Nephron progenitor cell (in vitro differentiated cells): Measurements from ENCODE around the gene TPSAB1.
"Not testable (repeated sequence)": the region's sequence is repeated elsewhere in the genome, so short reads cannot be mapped to it uniquely, and the experiment has no call there.

Source experiments
- DNase-seq: peaks from one replicate; pipeline ENCODE4 v3.0.0; 2021
- H3K27ac Mint-ChIP-seq: 2 replicates; pipeline ENCODE4 v1.8.0; 2021; ENCODE audit warnings: mild to moderate bottlenecking, moderate library complexity, mixed read lengths
- H3K27me3 Mint-ChIP-seq: 2 replicates; pipeline ENCODE4 v1.8.0; 2021; ENCODE audit warnings: mild to moderate bottlenecking, low read depth, mixed read lengths; ENCODE audit not compliant: poor library complexity
- H3K36me3 Mint-ChIP-seq: 2 replicates; pipeline ENCODE4 v1.8.0; 2021; ENCODE audit warnings: low read depth, mixed read lengths
- H3K4me1 Mint-ChIP-seq: 2 replicates; pipeline ENCODE4 v1.8.0; 2021; ENCODE audit warnings: mixed read lengths
- H3K4me3 Mint-ChIP-seq: 2 replicates; pipeline ENCODE4 v1.8.0; 2021; ENCODE audit warnings: mild to moderate bottlenecking, moderate library complexity, mixed read lengths
- H3K9me3 Mint-ChIP-seq: 2 replicates; pipeline ENCODE4 v1.8.0; 2021; ENCODE audit warnings: mild to moderate bottlenecking, moderate library complexity, mixed read lengths
- TF ChIP-seq, protein P1 (sequence below): fragments of 200-600 bp; sonication (generic); IDR thresholded peaks from 2 replicates; pipeline ENCODE4 v1.5.0; 2021; ENCODE audit warnings: antibody characterized with exemption

Gene TPSAB1

DNA sequence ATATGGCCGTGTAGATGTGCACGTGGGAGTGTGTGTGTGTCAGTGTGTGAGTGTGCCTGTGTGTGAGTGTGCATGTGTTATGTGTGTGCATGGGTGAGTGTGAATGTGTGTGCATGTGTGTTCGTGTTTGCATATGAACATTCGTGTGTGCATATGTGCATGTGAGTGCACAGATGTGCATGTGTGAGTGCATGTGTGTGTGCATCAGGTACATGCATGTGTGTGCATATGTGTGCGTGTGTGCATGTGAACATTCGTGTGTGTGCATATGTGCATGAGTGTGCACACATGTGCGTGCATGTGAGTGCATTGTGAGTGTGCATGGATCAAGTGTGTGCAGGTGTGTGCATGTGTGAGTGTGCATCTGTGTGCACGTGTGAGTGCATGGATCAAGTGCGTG is 2.5 kb upstream of the TPSAB1 start:
- H3K36me3 Mint-ChIP-seq = no peaks in the 10 kb centered on the region
- H3K27ac Mint-ChIP-seq = no peak overlapping the region
- peaks cover 6% of the 10 kb centered on the region for H3K4me1 Mint-ChIP-seq
- H3K27me3 Mint-ChIP-seq = peaks cover 11% of the 10 kb centered on the region
- H3K9me3 Mint-ChIP-seq = peaks cover 7% of the 10 kb centered on the region
- DNase-seq = no peak
- H3K4me3 Mint-ChIP-seq = no peak overlapping the region
- TF ChIP-seq, protein P1, sequence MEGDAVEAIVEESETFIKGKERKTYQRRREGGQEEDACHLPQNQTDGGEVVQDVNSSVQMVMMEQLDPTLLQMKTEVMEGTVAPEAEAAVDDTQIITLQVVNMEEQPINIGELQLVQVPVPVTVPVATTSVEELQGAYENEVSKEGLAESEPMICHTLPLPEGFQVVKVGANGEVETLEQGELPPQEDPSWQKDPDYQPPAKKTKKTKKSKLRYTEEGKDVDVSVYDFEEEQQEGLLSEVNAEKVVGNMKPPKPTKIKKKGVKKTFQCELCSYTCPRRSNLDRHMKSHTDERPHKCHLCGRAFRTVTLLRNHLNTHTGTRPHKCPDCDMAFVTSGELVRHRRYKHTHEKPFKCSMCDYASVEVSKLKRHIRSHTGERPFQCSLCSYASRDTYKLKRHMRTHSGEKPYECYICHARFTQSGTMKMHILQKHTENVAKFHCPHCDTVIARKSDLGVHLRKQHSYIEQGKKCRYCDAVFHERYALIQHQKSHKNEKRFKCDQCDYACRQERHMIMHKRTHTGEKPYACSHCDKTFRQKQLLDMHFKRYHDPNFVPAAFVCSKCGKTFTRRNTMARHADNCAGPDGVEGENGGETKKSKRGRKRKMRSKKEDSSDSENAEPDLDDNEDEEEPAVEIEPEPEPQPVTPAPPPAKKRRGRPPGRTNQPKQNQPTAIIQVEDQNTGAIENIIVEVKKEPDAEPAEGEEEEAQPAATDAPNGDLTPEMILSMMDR = no peak

DNA sequence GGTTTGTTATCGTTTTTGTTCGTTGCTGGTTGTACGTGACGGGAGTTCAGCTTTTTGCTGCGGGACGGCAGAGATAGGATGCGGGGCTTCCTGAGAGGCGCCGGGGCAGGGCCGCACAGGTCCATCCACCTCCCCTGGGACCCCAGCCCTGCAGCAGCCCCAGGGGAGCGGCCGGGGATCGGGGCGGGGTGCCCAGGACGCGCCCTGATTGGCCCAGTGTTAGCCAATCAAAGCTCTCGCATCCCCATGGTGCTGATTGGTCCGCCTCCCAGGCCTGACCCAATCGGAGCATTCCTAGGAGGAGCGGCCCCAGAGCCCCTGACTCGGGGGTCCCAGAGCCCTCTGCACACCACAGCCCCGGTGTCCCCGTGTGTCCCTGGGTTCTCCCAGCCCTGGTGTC is 1.6 kb upstream of the TPSAB1 start:
- peaks cover 14% of the 10 kb centered on the region for H3K4me1 Mint-ChIP-seq
- H3K27ac Mint-ChIP-seq = peak overlapping the region; percentile 12
- H3K36me3 Mint-ChIP-seq, H3K9me3 Mint-ChIP-seq, H3K4me3 Mint-ChIP-seq, DNase-seq: not testable (repeated sequence)
- H3K27me3 Mint-ChIP-seq = peaks cover 11% of the 10 kb centered on the region

DNA sequence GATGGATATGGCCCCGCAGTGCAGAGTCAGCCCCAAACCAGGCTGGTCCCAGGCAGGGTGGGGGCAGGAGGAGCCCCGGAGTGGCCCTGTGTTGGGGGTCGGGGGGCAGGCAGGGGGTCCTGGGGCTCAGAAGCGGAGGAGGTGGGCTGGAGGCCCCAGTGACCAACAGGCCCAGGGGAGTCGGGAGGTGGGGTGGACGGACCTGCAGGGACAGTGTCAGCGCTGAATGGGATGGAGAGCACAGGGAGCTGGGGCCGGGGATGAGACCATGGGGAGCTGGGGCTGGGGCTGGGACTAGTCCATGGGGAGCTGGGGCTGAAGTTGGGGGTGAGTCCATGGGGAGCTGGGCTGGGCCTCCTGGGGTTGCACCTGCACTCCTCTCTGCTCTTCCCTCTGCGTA is 930 bp upstream of the TPSAB1 start:
- H3K9me3 Mint-ChIP-seq, DNase-seq, H3K36me3 Mint-ChIP-seq, H3K4me3 Mint-ChIP-seq, H3K27ac Mint-ChIP-seq: not testable (repeated sequence)
- H3K27me3 Mint-ChIP-seq = peaks cover 11% of the 10 kb centered on the region
- H3K4me1 Mint-ChIP-seq = peaks cover 14% of the 10 kb centered on the region

DNA sequence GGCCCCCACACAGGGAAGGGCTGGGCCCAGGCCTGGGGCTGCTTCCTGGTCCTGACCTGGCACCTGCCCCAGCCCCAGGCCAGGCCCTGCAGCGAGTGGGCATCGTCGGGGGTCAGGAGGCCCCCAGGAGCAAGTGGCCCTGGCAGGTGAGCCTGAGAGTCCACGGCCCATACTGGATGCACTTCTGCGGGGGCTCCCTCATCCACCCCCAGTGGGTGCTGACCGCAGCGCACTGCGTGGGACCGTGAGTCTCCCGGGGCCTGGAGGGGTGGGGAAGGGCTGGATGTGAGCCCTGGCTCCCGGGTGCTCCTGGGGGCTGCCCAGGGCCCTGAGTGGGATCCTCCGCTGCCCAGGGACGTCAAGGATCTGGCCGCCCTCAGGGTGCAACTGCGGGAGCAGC is 576 bp downstream of the TPSAB1 start:
- DNase-seq, H3K9me3 Mint-ChIP-seq, H3K27ac Mint-ChIP-seq, H3K4me3 Mint-ChIP-seq, H3K36me3 Mint-ChIP-seq: not testable (repeated sequence)
- Mint-ChIP-seq H3K4me1 (peaks cover 24% of the 10 kb centered on the region), H3K27me3 (peaks cover 23% of the 10 kb centered on the region)

DNA sequence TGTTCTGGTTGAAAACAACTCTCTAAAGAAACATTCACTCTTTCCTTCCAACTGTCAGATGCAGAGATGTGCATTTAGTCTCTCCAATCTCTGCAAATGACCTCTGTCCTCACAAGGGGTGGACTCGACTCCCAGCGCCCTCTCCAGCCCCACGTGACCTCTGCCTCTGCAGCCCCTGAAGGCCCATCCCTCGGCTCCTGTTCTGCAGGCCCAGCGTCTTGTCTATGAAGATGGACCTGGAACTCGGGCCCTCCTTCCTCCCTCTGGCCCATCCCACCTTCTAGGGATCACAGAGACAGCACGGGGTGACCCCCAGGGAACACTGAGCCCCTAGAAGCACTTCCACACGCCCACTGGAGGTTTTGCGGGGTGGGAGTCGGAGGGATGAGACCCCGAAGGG is 2.9 kb downstream of the TPSAB1 start:
- not testable (repeated sequence) for H3K4me3 Mint-ChIP-seq, H3K9me3 Mint-ChIP-seq, H3K36me3 Mint-ChIP-seq, DNase-seq, H3K27ac Mint-ChIP-seq
- H3K27me3 Mint-ChIP-seq = peaks cover 40% of the 10 kb centered on the region
- H3K4me1 Mint-ChIP-seq = peaks cover 23% of the 10 kb centered on the region

DNA sequence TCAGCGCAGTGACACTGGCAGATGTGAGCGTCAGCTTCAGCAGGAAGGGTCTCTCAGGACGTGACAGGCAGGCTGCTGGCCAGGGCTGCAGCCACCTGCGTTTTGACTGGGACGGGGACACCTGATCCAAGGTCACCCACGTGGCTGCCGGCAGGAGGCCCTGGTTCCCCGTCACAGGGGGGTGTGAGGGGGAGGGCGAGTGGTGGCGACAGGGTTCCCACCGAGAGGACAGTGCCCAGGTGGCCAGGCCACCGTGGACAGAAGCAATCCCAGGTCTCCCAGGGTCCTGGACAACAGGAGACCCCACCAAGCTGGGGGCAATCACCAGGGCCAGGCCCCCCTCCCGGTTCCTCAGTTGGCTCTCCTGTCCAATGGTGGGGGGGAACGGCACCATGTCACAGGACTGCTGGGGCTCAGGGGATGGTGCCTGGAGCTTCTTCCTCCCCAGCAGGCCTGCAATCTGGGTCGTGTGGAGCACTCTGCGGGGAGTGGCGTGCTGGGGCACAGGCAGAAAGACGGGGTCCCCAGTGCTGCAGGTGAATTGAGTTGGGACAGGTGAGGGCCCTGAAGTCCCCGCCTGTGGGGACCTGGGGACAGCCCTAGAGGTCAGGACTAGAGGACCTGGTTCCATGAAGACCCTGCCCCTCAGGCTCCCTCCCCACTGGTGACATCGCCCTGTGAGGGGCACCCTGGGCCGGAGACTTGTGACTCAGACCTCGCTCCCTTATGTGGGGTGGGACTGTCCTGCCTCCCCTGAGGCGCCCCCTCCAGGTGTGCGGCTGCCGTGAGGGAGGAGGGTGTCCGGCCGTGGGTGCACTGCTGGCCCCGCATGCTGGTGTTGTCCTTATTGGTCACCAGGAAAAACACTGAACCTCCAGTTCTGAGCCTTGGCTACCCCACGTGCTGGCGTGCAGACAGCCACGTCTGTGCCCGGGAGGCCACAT is 3.7 kb downstream of the TPSAB1 start:
- H3K36me3 Mint-ChIP-seq, H3K27ac Mint-ChIP-seq, H3K9me3 Mint-ChIP-seq, H3K4me3 Mint-ChIP-seq: not testable (repeated sequence)
- peak; percentile 1 for DNase-seq
- H3K4me1 Mint-ChIP-seq = peaks cover 23% of the 10 kb centered on the region
- H3K27me3 Mint-ChIP-seq = peaks cover 34% of the 10 kb centered on the region

DNA sequence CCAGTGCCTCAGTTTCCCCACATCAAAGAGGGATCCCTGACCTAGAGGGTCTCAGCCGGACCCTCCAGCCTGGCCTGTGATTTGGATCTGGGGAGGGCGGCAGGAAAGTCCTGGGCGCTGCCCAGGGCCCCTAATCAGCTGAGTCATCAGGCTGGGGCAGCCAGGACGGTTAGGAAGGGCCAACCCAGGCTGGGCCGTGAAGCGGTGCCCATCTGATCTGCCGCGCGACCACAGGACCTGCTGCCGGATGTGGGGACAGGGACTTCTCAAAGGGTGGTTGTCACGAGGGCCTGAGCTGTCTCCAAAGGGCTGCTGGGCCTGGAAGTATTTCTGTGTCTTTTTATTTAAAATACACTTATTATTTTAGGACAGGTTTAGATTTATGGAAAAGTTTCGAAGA is 4.4 kb downstream of the TPSAB1 start:
- TF ChIP-seq, protein P1 = no peak
- peaks cover 4% of the 10 kb centered on the region for H3K9me3 Mint-ChIP-seq
- peaks cover 23% of the 10 kb centered on the region for H3K4me1 Mint-ChIP-seq
- no peak overlapping the region for H3K27ac Mint-ChIP-seq
- no peak for DNase-seq
- H3K36me3 Mint-ChIP-seq = no peaks in the 10 kb centered on the region
- H3K27me3 Mint-ChIP-seq = peaks cover 34% of the 10 kb centered on the region
- no peak overlapping the region for H3K4me3 Mint-ChIP-seq

DNA sequence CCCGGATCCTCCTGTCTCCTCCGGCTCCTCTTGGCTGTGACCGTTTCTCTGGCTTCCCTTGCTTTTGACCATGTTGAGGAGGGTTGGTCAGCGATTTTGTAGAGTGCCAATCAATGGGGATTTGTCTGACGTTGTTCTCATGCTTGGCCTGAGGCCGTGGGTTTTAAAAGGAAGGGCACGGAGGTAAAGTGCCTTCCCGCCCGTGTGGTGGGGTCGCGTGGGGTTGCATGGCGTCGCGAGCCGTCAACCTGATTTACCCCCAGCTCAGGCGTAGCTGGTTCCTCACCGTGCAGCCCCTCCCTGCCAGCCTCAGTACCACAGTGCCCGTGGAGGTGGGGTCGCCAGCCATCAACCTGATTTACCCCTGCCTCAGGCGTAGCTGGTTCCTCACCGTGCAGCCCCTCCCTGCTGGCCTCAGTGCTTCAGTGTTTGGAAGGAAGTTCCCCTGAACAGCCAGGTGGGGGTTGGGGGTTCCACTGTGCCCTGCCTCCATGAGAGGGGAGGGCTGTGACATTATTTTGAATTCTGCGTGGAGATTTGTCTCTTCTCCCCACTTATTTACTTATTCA is 5.0 kb downstream of the TPSAB1 start:
- Mint-ChIP-seq H3K4me3 (no peak overlapping the region), H3K4me1 (peaks cover 23% of the 10 kb centered on the region), H3K36me3 (no peaks in the 10 kb centered on the region), H3K27ac (peak overlapping the region; percentile 93), H3K27me3 (peaks cover 39% of the 10 kb centered on the region), H3K9me3 (peaks cover 4% of the 10 kb centered on the region)
- TF ChIP-seq, protein P1 = no peak
- DNase-seq = no peak

DNA sequence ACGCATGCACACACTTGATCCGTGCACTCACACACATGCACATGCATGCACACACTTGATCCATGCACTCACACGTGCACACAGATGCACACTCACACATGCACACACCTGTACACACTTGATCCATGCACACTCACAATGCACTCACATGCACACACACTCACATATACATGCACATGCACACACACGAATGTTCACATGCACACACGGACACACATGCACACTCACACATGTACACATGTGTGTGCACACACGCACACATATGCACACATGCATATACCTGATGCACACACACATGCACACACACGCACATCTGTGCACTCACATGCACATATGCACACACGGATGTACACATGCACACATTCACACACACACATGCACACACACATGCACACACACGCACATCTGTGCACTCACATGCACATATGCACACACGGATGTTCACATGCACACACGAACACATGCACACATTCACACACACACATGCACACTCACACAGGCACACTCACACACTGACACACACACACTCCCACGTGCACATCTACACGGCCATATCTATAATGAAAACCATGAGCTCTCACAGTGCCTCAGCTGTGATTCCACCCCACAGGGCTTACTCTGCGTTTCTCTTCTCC is 7.5 kb downstream of the TPSAB1 start:
- not testable (repeated sequence) for H3K36me3 Mint-ChIP-seq, H3K27ac Mint-ChIP-seq, H3K4me3 Mint-ChIP-seq, H3K9me3 Mint-ChIP-seq, DNase-seq
- Mint-ChIP-seq H3K27me3 (peaks cover 43% of the 10 kb centered on the region), H3K4me1 (peaks cover 23% of the 10 kb centered on the region)

DNA sequence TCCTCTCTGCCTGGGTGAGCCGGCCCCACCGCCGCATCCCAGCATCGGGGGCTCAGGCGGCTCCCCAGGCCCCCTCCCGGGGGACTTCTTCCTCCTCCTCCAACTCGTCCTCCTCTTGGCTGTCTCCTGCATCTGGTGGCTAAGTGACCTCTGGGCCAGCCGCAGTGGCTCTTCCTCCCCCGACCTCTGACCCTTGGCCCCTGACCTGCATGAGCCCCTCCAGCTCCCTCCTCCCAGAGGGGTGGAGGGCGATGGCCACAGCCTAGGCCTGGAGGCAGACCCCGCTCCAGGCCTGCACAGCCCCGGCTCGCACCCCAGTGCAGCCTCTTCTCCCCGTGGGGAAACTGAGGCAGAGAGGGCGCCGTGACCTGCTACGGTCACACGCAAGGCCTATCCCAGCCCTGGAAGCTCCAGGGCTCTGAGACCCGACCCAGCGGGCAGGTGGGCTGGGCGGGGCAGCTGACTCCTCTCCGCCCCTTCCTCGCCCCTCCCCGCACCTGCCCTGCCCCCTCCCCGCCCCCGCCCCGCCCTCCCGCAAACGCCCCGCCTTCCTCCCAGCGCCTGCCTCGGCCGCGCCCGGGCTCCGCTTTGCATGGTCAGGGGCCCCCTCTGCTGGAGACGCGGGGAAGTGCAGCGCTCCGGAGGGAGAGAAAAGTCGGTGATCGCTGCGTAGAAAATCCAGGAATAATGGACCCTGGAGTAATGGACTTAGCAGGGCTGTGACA is 8.7 kb downstream of the TPSAB1 start:
- not testable (repeated sequence) for H3K4me3 Mint-ChIP-seq, H3K27ac Mint-ChIP-seq, H3K36me3 Mint-ChIP-seq, H3K9me3 Mint-ChIP-seq, DNase-seq
- H3K4me1 Mint-ChIP-seq = peaks cover 16% of the 10 kb centered on the region
- H3K27me3 Mint-ChIP-seq = peaks cover 43% of the 10 kb centered on the region
